ENCODE results near the gene MAPRE3.

Gene MAPRE3

GRCh38 chr2:26964446-26965130 lies 5.8 kb upstream of the MAPRE3 start:
- TF ChIP-seq, protein P1, sequence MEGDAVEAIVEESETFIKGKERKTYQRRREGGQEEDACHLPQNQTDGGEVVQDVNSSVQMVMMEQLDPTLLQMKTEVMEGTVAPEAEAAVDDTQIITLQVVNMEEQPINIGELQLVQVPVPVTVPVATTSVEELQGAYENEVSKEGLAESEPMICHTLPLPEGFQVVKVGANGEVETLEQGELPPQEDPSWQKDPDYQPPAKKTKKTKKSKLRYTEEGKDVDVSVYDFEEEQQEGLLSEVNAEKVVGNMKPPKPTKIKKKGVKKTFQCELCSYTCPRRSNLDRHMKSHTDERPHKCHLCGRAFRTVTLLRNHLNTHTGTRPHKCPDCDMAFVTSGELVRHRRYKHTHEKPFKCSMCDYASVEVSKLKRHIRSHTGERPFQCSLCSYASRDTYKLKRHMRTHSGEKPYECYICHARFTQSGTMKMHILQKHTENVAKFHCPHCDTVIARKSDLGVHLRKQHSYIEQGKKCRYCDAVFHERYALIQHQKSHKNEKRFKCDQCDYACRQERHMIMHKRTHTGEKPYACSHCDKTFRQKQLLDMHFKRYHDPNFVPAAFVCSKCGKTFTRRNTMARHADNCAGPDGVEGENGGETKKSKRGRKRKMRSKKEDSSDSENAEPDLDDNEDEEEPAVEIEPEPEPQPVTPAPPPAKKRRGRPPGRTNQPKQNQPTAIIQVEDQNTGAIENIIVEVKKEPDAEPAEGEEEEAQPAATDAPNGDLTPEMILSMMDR (conservative IDR thresholded peaks at IDR 0.05; ENCODE audit: low read depth, low read length) = no peak
- H3K4me3 ChIP-seq (ENCODE audit: low read depth, low read length) = no peak overlapping the region

GRCh38 chr2:26968001-26968400 lies 2.4 kb upstream of the MAPRE3 start:
- peak; percentile 69 for DNase-seq (ENCODE audit: low read depth)
- H3K4me3 ChIP-seq (ENCODE audit: low read depth, low read length) = no peak overlapping the region
- TF ChIP-seq, protein P1 (conservative IDR thresholded peaks at IDR 0.05; ENCODE audit: low read depth, low read length) = no peak

More at GRCh38 chr2:26964446-26965130, 5.8 kb upstream of the MAPRE3 start:
- peak; percentile 41 for DNase-seq (ENCODE audit: low read depth)

GRCh38 chr2:26969077-26969844 lies 1.2 kb upstream of the MAPRE3 start:
- TF ChIP-seq, protein P1 (conservative IDR thresholded peaks at IDR 0.05; ENCODE audit: low read depth, low read length) = no peak
- no peak overlapping the region for H3K4me3 ChIP-seq (ENCODE audit: low read depth, low read length)
- peak; percentile 84 for DNase-seq (ENCODE audit: low read depth)

DNA sequence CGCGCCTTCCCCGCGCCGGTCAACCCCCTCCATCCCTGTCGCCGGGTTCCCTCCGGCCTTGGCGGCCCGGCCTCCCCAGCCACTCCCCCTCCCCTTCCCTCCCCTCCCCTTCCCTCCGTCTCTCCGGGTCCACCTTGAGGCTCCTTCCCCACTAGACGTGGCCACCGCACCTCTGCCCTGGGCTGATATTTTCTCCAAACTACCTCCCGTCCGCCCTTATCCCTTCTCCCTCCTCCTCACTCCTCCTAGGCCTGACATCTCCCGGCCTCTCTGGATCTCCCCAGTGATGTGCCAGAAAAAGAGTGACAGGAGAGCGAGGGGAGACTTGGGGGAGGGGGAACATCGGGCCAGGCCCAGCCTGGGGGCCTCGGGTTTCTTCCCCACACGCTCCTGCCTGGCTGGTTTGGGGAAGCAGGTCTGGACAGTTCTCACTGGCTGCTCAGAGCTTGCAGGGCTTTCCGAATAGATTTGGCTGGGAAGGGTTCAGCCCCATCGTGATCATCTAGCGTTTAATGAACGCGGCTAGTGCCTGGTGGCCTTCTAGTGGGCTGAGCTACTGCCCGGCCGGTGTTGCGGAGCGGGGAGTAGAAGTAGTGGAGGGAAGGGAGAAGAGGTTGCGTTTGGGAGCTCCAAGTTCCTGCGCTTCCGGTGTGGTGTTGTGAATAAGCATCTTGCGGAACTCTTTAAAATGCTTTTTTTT lies 641 bp downstream of the MAPRE3 start:
- TF ChIP-seq, protein P1 (conservative IDR thresholded peaks at IDR 0.05; ENCODE audit: low read depth, low read length) = no peak
- peak; percentile 45 for DNase-seq (ENCODE audit: low read depth)
- H3K4me3 ChIP-seq (ENCODE audit: low read depth, low read length) = peak overlapping the region; percentile 83

- H3K4me3 ChIP-seq (ENCODE audit: low read depth, low read length) = peak overlapping the region; percentile 83
- TF ChIP-seq, protein P1 (conservative IDR thresholded peaks at IDR 0.05; ENCODE audit: low read depth, low read length) = no peak
- DNase-seq (ENCODE audit: low read depth) = no peak
These were observed 1.7 kb downstream of the MAPRE3 start for GRCh38 chr2:26971911-26972786.

DNA sequence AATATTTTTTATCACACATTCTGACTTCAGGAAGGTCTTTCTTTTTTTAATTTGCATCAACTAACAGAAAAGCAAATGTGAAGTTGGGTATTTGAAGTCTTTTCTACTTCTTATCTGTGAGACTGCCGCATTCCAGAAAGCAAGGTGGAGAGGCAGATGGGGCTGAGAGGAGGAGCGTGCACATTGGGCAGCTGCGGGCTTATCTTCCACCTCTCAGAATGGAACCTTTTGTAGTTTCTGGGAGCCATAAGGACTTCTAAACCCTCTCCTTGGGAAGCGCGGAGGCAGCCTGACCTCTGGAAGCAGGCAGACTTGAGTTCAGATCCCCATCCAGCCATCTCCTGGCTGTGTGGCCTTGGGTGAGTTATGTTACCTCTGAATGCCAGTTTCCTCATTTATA lies 3.9 kb downstream of the MAPRE3 start:
- H3K4me3 ChIP-seq (ENCODE audit: low read depth, low read length) = no peak overlapping the region
- DNase-seq (ENCODE audit: low read depth) = no peak
- TF ChIP-seq, protein P1 (conservative IDR thresholded peaks at IDR 0.05; ENCODE audit: low read depth, low read length) = no peak
